K562 (cell line): ENCODE data around the gene TDRD12. TPM values are rescaled to one million over a fixed set of nuclear protein-coding genes. Genes with fewer than 3 reads are reported as not detected.

ENCODE experiments used
- ELF2 ChIP-seq: fragments of 250-450 bp; sonication (Bioruptor Pico); IDR thresholded peaks from 2 replicates; pipeline ENCODE4 v1.5.0; 2021; ENCODE audit warnings: mild to moderate bottlenecking
- HDGF ChIP-seq: fragments of 450-650 bp; IDR thresholded peaks from 2 replicates; pipeline ENCODE4 v1.6.1; 2016
- HINFP ChIP-seq: fragments of 450-650 bp; conservative IDR thresholded peaks from 2 replicates; pipeline ENCODE4 v1.6.1; 2016; ENCODE audit warnings: missing genetic modification characterization, low read depth, mild to moderate bottlenecking, control low read depth, missing compliant biosample characterization
- MCM3 ChIP-seq: fragments of 450-650 bp; IDR thresholded peaks from 2 replicates; pipeline ENCODE4 v1.6.1; 2016
- TAF9B ChIP-seq: fragments of 450-650 bp; IDR thresholded peaks from 2 replicates; pipeline ENCODE4 v1.6.1; 2018; ENCODE audit warnings: mild to moderate bottlenecking; ENCODE audit not compliant: partially characterized antibody
- TCF15 ChIP-seq: fragments of 250-450 bp; sonication (Bioruptor Pico); IDR thresholded peaks from 2 replicates; pipeline ENCODE4 v1.8.0; 2022; ENCODE audit warnings: moderate library complexity, mild to moderate bottlenecking, inconsistent platforms
- ZBTB17 ChIP-seq: fragments of 450-650 bp; formaldehyde crosslinking; IDR thresholded peaks from 2 replicates; pipeline ENCODE4 v1.4.0; 2020; ENCODE audit warnings: mild to moderate bottlenecking
- ZBTB26 ChIP-seq: fragments of 450-650 bp; formaldehyde crosslinking; IDR thresholded peaks from 2 replicates; pipeline ENCODE4 v1.4.0; 2022; ENCODE audit warnings: missing genetic modification characterization
- ZBTB34 ChIP-seq: fragments of 250-450 bp; sonication (Bioruptor Pico); IDR thresholded peaks from 2 replicates; pipeline ENCODE4 v1.8.0; 2021; ENCODE audit warnings: mild to moderate bottlenecking, moderate library complexity
- ZBTB9 ChIP-seq: fragments of 450-650 bp; formaldehyde crosslinking; IDR thresholded peaks from 2 replicates; pipeline ENCODE4 v1.4.0; 2020; ENCODE audit warnings: mild to moderate bottlenecking, moderate library complexity
- ZNF134 ChIP-seq: fragments of 250-450 bp; sonication (Bioruptor Pico); conservative IDR thresholded peaks from 2 replicates; pipeline ENCODE4 v1.4.0; 2020
- ZNF175 ChIP-seq: fragments of 200-800 bp; sonication (Bioruptor generic); IDR thresholded peaks from 2 replicates; pipeline ENCODE4 v1.6.1; 2016; ENCODE audit warnings: low read depth, mild to moderate bottlenecking, missing genetic modification characterization, missing compliant biosample characterization
- ZNF212 ChIP-seq: fragments of 450-650 bp; formaldehyde crosslinking; IDR thresholded peaks from 2 replicates; pipeline ENCODE4 v1.4.0; 2020; ENCODE audit warnings: mild to moderate bottlenecking
- ZNF445 ChIP-seq: fragments of 250-450 bp; sonication (Bioruptor Pico); IDR thresholded peaks from 2 replicates; pipeline ENCODE4 v1.4.0; 2020; ENCODE audit warnings: low read depth, mild to moderate bottlenecking, moderate library complexity
- ZNF561 ChIP-seq: fragments of 450-650 bp; formaldehyde crosslinking; conservative IDR thresholded peaks from 2 replicates; pipeline ENCODE4 v1.4.0; 2020; ENCODE audit warnings: mild to moderate bottlenecking, moderate library complexity
- ZNF696 ChIP-seq: fragments of 250-450 bp; sonication (Bioruptor Pico); conservative IDR thresholded peaks from 2 replicates; pipeline ENCODE4 v1.4.0; 2020; ENCODE audit warnings: mild to moderate bottlenecking, moderate library complexity
- polyA plus RNA-seq, 8 experiments: library from polyadenylated mRNA; depleted of rRNA in 4 of 8; stranded (reverse) in 5 of 8; unstranded in 3 of 8; fragments of >200 nt; fragmentation: Nextera tagmentation in 2 of 8; fragmentation: Illumina TruSeq in 1 of 8; extraction: Ambion mirVana in 2 of 8; extraction: Trizol in 1 of 8; gene quantifications; 2 replicates each; pipeline versions ENCODE4 v1.2.1 to v1.2.3, GENCODE V29; 2011 to 2014; ENCODE audit warnings: inconsistent platforms in 1 of 8, missing spikeins in 1 of 8
- total RNA-seq, 7 experiments: library from RNA; depleted of rRNA in 6 of 7; stranded (reverse); fragments of >200 nt in 6 of 7; fragmentation: Illumina TruSeq in 2 of 7; extraction: Trizol in 2 of 7; gene quantifications; 2 replicates each; pipeline versions ENCODE4 v1.2.1 to v1.2.3, GENCODE V29; 2011 to 2021; ENCODE audit warnings: low replicate concordance in 1 of 7
- TF ChIP-seq, protein P1 (sequence below): fragments of 250-450 bp; sonication (Bioruptor Pico); IDR thresholded peaks from 2 replicates; pipeline ENCODE4 v1.4.0; 2020; ENCODE audit warnings: mild to moderate bottlenecking, moderate library complexity

Gene TDRD12
- total and polyA plus RNA-seq, 9 of the 15 experiments (the other 6 are each of a cell fraction or from before 2014, with no cell fraction given), result 0.03 TPM; not detected in 8

DNA sequence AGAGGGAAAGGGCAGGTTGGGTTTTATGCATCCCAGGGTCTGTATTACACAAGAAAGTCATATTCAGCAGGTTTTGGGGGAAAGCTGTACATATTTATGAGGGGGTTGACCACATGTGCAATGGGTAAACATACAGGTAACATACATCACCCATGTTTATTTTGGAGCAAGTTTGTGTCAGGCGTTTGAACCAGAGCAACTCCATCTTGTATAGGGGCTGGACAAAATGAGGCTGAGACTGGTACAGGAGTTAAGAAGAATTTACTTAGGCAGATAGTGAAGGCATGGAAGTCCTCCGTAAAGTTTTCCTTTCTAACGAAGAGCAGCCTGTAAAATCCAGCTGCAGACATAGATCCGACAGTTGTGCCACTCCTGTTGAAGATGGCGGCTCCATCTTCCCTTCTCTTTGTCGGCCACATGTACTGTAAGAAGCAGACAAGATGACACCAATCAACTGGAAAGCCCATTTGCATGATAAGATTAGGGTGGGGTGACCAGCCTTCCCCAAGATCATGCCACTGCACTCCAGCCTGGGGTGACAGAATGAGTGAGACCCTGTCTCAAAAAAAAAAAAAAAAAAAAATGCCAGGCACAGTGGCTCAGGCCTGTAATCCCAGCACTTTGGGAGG lies 32.6 kb upstream of the TDRD12 start (continued):
- TF ChIP-seq HINFP (tag) (peak; percentile 90), ZNF134 (CRISPR knock-in tag) (peak; percentile 76), HDGF (no peak), ZBTB17 (CRISPR knock-in tag) (peak; percentile 88), ZNF212 (CRISPR knock-in tag) (peak; percentile 75; the same call in 1 of the 2 replicates), ZNF445 (CRISPR knock-in tag) (peak; percentile 88; the same call in 1 of the 2 replicates), TCF15 (CRISPR knock-in tag) (peak; percentile 94), ZNF175 (CRISPR knock-in tag) (peak; percentile 84), ZNF696 (CRISPR knock-in tag) (peak; percentile 79; the same call in 1 of the 2 replicates), ZNF561 (CRISPR knock-in tag) (peak; percentile 66; the same call in 1 of the 2 replicates), TAF9B (no peak), ZBTB26 (CRISPR knock-in tag) (peak; percentile 37; the same call in 1 of the 2 replicates), ELF2 (CRISPR knock-in tag) (peak; percentile 76), ZBTB34 (CRISPR knock-in tag) (peak; percentile 47; the same call in 1 of the 2 replicates), ZBTB9 (CRISPR knock-in tag) (peak; percentile 97), MCM3 (no peak)
- TF ChIP-seq, protein P1, sequence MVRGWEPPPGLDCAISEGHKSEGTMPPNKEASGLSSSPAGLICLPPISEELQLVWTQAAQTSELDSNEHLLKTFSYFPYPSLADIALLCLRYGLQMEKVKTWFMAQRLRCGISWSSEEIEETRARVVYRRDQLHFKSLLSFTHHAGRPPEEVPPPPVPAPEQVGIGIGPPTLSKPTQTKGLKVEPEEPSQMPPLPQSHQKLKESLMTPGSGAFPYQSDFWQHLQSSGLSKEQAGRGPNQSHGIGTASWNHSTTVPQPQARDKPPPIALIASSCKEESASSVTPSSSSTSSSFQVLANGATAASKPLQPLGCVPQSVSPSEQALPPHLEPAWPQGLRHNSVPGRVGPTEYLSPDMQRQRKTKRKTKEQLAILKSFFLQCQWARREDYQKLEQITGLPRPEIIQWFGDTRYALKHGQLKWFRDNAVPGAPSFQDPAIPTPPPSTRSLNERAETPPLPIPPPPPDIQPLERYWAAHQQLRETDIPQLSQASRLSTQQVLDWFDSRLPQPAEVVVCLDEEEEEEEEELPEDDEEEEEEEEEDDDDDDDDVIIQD (CRISPR knock-in tag), result peak; percentile 88
